GM21381 (cell line): ENCODE data around the gene BCL2L11.

ENCODE experiments used
- ATAC-seq: cut with Tn5 transposase; IDR thresholded peaks from one replicate; pipeline ENCODE4 v1.9.1; 2021; ENCODE audit warnings: mild to moderate bottlenecking, moderate library complexity; ENCODE audit not compliant: unreplicated experiment

The BCL2L11 gene

DNA sequence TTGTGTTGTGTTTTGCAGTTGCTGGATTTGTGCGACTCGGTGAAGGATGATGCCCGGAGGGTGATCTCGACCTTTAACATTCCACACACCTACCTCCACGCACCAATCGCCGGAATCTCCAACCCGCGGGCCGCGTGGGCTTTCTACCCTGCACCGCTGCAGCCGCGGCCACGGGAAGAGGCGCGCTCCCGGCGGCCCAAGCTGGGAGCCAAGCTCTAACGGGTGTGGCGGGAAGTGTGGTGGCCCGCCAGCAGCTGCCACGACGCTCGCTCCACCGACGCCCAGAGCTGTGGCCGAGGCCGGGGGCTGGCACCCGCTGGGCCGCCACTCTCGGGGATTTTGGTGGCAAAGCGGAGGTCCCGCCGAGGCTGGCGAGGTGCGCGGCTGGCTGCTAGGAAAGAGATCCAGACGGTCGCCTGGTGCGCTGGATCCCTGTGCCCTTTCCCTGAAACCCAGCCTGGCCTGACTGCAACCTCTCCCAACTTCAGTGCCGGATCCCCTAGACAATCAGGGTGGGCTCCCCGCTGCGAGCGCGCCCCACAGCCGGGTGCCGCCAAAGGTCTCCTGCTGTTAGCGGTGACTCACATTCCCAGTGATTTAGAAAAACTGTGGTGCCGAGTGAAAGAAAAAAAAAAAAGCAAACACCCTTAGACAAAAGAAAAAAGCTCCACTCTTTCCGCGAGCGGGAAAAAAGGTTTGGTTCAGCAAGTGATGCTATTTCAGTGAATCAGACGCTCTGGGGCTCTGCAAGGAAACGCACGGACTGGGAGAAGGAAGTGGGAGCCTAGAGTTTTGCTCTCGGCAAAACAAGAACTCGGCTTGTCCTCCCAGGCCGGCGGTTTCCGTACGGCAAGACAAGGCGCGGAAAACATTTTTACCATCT, 2.9 kb upstream of the BCL2L11 start:
- ATAC-seq = no peak

DNA sequence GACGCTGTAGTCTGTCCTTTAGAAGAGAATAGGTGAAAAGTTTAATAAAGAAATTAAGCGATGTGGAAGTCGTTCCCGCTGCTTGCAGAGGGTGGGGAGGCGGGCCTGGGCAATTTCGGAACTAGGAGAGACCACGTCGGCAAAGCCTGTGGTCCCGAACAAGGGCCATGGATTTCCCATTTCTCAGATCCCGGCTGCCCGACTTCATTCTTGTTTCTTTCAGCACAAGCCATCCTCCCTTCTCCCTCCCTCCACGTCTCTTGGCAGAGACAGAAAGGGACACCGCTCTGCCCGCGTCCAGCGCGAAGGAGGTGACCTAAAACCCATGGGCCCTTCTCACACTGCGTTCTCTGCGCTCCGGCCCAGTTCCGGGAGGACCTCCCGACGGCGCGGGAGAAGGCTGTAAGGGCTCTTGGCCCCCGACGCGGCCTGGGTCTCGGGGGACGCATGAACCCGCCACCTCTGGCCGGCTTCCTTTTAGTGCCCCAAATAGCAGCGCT, 2.2 kb upstream of the BCL2L11 start:
- ATAC-seq = no peak

DNA sequence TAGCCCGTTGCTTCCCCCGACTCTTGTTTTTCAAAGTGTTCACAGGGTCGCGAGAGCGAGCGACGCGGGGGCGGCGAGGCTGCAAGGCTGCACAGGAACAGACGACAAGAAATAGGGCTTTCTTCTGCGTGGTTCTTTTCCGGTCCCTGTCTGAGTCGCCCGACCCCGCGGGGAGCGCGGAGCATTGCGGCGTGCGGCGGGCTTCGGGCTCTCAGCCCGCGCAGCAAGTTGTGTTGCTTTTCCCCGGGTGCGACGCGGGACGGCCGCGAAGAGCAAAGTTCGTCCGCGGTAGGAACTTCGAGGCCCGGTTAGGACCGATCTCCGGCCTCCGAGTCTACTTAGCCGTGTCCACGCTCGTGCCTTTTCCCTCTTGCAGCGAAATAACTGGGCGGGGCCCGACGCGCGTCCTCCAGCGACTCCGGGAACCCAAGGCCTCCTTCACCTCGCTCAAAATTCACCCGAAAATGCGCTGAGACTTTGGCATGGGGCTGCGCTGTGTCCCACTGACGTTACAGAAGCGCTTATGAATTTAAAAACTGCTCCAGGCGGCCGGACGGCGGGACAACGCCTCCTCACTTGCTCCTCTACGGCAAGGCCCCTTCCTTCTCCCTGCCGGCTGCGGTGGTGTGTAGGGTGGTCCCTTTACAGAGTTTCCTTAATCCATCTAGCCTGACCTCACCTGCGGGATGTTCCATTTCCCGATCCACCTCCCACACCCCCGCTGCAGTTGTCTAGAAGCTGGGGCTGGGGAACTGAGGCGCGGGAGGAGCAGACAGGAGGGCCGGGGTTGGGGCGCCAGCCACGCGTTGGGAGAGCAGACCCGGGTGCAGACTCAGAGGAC, 1.5 kb upstream of the BCL2L11 start:
- ATAC-seq = no peak

DNA sequence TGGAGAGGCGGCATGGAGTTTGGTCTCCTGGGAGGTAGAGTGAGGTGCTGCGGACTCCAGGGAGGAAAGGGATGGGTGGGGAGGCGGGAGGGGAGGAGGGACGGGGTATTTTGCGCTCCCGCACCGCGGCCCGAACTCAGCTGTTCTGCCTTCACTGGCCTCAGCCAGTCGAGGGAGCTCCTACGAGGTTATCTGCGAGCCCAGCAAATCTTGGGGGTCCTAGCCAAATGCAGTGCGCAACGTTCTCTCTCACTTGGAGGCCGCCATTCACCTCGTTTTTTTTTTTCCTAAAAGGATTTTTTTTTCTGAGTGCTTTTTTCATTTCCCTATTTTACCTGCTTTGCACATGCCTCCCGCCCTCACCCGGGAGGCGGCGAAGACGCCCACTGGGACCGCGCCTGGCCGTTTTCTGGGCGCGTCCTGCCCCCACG, 877 bp upstream of the BCL2L11 start:
- no peak for ATAC-seq

DNA sequence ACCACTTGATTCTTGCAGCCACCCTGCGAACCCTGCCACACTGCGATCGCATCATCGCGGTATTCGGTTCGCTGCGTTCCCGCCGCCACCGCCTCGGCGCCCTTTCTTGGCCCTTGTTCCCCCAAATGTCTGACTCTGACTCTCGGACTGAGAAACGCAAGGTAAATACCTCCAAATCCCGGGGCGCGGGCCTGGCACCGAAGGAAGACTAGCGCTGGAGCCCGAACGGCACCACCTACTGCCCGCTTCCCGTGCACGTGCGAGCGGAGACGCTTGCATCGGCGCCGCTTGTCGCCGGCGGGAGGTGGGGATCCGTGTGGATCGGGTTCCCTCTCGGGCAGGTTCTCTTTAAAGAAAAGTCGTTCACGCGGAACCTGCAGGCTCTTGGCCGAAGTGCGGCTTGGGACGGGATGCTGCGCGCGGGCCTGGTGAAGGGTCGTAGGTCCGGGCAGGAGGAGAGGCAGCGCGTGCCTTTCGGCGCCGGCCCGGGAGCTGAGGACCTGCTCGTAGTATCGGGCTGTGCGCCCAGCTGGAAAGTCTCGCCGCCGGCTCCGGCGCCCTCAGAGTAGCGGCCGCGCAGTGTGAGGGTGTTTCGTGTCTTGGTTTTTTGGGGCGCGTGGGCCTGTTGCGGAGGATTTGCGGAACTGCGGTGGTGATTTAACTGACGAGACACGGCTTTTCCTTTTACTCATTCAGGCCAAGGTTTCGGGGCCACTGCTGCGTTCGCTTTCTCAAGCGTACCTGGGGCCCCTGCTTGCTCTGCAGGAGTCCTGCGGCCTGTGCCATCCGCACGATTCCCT, 514 bp downstream of the BCL2L11 start:
- ATAC-seq = no peak

DNA sequence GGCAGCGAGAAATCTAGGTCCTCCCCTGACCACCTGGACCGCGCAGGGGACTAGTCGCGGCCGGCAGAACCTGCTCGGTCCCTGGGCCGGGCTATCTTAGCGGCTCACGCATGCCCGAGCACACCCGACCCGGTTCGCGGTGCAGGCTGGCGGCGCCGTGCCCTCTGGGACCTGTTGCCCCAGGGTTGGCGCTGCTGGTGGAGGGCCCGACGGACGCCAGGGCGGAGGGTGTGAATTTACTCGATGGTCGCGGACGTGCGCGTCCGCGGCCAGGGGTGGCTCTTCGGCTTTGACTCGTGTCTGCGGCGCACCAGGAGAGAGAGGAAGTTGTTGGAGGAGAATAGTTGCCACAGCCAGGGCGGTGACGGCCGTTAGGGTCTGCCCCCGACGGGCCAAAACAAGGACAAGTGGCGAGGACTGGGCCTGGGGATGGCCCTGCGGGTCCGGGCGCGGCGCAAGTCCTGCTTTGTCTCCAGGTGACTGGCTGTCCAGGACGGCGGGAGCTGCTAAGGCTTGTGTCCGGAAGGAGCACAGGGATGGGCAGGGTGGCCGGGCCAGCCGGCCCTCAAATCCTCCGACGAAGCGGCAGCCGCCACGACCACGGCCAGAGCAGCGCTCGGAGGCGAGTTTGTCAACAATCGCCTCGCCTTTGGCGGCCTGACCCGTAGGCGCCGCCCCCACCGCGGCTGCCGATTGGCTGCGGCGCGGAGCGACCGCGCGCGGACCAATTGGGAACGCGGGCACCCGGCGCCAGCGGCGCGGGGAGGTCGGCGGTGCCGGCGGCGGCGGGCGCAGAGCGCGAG, 1.3 kb downstream of the BCL2L11 start:
- peak; percentile 49 for ATAC-seq

DNA sequence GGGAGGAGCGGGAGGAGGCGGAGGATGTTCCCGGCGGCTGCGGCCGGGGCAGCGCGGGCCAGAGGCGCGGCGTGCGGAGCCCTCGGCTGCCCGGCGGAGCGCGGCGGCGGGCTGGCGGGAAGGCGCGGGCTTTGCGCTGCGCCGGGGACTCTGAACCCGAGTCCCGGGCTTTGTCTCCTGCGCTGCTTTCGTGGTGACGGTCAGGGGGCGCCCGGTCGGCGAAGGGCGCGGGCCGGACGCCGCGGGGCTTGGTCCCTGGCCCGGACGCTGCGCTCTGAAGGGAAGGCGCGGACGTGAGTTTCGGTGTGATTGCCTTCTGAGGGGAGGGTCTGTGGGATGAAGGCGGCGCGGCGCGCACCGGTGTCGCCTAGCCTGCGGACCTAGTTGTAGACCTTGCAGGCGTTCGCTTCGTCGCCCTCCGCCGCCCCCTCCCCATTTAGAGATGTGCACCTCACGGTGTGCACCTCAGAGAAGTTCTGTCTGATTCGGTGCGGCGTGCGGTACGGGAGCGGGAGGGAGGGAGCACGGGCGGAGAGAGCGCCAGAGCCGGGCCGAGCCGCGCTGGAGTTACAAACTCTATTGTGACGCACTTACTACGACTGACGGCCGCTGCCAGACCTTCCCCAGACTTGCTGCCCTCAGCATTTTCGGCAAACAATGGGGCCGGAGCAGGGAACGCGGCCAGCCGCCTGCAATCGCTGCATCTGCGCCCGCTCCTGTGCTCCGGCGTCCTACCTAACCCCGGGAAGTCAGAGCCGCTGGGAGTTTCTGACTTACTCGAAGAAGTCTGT, 2.1 kb downstream of the BCL2L11 start:
- ATAC-seq = no peak

DNA sequence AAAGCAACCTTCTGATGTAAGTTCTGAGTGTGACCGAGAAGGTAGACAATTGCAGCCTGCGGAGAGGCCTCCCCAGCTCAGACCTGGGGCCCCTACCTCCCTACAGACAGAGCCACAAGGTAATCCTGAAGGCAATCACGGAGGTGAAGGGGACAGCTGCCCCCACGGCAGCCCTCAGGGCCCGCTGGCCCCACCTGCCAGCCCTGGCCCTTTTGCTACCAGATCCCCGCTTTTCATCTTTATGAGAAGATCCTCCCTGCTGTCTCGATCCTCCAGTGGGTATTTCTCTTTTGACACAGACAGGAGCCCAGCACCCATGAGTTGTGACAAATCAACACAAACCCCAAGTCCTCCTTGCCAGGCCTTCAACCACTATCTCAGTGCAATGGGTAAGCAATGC, 3.0 kb downstream of the BCL2L11 start:
- no peak for ATAC-seq

DNA sequence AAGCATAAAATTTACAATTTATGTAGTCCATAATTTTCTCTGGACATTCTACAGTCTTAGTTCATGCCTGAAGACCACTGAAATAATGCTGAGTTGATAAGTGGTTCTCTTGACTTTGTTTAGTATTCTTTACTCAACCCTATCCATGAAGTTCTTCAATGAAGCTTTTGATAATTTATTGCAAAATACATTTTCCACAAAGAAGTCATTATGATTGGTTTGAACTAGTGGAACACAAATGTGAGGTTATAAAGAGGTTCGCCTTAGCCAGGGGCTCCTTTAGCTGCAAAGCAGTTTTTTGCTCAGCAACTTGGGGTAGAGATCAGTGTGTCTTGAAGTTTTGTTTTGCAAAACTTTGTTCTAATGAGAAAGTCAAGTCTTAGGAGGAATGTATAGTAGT, 5.9 kb downstream of the BCL2L11 start:
- no peak for ATAC-seq

DNA sequence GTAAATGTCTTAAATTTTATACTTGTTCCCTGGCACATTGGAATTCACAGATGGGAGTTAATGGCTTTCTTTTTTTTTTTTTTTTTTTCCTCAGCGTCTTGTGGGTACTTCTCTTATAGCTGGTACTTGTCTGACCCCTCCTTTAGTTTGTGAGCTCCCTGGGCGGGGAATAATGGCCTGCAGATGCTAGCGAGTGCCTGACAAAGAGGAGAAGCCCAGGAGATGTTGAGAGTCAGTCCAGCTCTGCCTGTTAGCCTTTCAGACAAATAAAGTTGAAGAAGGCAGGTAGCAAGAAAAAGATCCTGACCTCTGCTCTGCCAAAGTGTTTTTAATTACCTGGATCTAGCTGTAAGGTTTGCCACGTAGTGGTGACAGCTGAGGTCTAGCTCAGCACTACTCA, 6.6 kb downstream of the BCL2L11 start:
- ATAC-seq = no peak

DNA sequence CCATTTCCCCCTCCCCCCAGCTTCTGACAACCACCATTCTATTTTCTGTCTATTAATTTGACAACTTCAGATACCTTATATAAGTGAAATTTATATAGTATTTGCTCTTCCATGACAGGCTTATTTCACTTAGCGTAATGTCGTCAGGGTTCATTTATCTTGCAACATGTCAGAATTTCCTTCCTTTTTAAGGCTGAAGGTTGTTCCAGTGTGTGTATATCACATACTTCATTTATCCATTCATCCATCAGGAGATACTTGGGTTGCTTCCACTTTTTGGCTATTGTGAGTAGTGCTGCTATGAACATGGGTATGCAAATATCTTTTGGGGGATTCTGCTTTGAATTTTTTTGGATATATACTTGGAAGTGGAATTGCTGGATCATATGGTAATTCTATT, 7.4 kb downstream of the BCL2L11 start:
- no peak for ATAC-seq

DNA sequence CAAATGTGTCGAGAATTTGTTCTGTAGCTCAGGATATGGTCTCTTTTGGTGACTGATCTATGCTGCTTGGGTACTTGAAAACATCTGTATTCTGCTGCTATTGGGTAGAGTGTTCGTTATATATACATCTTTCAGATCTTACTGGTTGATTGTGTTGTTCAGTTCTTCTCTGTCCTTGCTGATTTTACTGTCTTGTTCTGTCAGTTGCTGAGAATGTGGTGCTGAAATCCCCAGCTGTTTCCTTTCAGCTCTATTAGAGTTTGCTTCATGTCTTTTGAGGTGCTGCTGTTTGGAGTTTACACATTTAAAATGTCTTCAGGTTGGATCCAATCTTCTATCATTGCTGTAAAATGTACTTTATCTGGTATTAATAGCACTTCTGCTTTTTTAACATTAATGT, 12.9 kb downstream of the BCL2L11 start:
- no peak for ATAC-seq

DNA sequence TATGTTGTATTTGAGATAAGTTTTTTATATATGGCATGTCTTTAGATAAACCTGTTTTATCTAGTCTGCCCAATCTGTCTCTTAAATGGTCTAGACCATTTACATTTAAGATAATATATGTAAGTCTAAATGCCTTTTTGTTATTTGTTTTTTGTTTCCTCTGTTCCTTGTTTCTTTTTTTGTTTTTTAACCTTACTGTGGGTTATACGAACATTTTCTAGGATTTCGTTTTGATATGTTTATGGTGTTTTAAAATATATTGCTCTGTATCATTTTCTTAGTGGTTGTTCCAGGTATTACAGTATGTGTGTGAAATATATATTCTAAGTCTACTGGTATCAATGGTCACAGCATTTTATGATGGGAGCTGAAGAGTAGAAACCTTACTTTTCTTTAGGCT, 13.3 kb downstream of the BCL2L11 start:
- no peak for ATAC-seq

DNA sequence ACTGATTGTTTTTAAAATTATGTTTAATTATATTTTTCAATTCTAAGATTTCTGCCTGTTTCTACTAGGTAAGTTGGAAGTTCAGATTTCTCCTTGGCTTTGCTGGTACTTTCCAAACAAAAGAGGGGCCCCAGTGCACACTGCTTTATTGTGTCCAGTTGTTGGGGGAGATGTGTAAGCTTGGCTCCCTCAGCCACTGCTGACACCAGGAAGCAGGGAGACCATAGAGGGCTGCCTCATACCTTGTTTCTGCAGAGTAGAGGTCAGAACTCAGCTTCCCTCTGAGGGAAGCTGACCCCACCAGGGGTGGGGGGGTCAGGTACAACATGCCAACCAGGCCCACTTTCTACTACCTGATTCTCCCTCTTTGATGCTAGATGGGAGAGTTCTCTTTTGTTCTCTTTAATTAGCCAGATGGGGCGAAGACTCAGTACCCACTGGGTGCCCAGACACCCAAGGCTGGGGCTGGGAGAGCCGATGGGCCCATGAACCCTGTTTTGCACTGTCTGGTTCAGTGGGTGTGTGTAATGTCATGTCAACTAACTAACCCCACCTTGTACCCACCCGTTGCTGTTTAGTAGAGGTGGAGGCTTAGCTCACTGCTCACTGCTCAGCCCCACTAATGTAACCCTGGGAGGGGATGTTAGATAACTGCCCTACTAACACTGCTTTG, 14.7 kb downstream of the BCL2L11 start:
- no peak for ATAC-seq

DNA sequence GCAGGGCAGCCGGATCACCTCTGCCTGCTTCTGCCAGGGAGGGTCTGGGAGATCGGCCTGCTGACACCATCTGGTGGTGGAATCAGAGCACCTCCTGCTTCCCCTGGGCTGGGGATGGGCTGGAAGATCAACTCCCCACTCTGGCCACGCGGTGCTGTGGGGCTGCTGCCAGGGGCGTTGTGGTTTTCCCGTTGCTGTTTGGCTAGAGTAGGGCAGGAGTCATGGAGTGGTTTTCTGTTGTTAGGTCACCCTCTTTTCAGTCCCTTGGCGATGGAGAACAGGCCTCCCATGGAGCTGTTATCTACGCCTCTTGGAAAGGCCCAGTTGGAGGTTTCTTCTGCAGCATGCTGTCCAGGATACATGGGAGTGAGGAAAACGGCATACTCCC, 15.2 kb downstream of the BCL2L11 start:
- no peak for ATAC-seq

DNA sequence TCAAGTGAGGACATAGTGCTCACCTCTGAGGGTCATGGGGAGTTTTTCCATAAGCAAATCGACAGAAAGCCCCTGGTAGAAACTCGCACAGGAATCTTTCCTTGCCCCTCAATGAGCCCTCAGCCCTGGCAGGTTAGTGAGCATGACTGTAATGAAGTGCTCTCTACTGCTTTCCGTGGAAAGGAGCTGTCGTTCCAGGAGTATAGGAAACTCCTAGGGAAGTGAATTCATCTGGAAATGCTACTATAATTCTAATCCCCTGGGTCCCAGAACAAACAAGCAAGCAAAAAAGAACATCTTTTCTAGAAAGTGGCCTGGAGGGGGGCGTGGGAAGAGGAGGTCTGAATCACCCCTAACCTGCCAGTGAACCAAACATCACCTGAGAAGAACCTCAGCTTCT, 18.1 kb downstream of the BCL2L11 start:
- no peak for ATAC-seq

DNA sequence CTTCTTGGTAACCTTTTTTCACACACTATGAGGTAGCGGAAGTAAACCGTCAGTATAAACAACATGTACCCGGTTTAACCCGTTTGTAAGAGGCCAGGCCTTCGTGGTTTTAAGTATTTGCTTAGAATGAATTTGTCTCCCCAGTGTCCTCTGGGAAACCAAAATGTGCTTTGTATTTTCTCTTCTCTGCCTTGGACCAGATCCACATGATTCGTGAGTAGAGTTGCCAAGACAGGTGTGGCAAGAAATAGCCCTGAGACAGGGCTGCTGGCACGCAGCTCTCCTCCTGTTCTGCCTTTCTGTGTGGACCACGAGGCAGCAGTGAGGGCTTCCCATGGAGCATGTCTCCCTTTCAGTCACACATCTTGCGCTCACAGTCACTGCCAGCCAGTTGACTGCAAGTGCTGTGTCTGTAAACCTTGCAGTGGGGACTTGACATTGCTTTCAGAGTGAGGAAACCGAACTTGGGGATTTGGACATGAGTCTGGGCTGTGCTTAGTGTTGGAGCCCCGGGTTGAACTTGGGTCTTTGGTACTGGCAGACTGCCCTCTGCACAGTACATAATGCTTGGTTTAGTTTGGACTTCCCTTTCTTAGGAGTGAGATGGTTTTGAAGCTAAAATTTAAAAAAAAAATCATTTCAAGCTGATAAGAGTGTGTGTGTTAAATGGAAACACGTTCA, 19.1 kb downstream of the BCL2L11 start:
- ATAC-seq = no peak

DNA sequence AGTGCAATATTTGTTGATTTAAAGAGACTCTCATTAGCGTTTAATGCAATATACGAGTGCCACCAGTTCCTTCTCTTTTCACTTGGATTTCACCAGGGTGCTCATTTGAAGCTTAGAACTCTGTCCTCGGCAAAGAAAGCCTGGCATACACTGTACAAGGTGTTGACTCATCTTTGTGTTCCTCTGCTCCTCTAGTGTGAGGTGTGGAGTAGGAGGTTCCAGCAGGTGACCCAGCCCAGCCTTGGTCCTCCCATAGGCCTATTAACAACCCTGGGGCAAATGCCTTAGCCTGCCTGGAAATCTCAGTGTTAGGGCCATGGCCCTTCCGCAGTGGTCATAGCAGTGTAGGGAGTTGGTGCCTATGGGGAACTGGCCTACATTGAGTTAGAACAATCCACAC, 20.1 kb downstream of the BCL2L11 start:
- ATAC-seq = no peak
